DND-41 (cell line): Measurements from ENCODE around the gene HLA-DQA1.

Experiments
- EZH2 ChIP-seq: IDR thresholded peaks from 3 replicates; pipeline ENCODE4 v1.6.1; 2012; ENCODE audit warnings: borderline replicate concordance, low read depth, mild to moderate bottlenecking, moderate library complexity, low read length, inconsistent platforms; ENCODE audit not compliant: severe bottlenecking
- TF ChIP-seq, protein P1 (sequence below): IDR thresholded peaks from 2 replicates; pipeline ENCODE4 v1.5.1; 2012; ENCODE audit warnings: borderline replicate concordance, low read length, moderate library complexity, mild to moderate bottlenecking; ENCODE audit not compliant: poor library complexity, severe bottlenecking; ENCODE audit errors: extremely low read depth

DNA sequence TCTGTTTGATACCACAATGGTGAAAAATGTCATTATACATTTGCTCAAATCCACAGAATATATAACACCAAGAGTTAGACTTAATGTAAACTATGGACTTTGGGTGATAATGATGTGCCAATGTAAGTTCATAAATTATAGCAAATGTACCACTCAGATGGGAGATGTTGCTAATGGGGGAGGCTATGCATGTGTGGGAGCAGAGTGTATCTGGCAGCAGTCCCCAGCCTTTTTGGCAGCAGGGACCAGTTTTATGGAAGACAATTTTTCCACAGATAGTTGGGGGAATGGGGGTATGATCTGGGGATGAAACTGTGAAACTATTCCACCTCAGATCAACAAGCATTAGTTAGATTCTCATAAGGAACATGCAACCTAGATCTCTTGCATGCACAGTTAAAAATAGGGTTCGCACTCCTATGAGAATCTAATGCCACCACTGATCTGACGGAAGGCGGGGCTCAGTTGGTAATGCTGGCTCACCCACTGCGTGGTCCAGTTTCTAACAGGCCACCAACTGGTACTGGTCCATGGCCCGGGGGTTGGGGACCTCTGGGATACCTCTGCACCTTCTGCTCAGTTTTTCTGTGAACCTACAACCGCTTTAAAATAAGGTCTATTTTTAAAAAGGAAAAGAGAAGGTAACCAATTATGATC lies 8.0 kb downstream of the HLA-DQA1 start:
- TF ChIP-seq EZH2 = no peak
- TF ChIP-seq, protein P1, sequence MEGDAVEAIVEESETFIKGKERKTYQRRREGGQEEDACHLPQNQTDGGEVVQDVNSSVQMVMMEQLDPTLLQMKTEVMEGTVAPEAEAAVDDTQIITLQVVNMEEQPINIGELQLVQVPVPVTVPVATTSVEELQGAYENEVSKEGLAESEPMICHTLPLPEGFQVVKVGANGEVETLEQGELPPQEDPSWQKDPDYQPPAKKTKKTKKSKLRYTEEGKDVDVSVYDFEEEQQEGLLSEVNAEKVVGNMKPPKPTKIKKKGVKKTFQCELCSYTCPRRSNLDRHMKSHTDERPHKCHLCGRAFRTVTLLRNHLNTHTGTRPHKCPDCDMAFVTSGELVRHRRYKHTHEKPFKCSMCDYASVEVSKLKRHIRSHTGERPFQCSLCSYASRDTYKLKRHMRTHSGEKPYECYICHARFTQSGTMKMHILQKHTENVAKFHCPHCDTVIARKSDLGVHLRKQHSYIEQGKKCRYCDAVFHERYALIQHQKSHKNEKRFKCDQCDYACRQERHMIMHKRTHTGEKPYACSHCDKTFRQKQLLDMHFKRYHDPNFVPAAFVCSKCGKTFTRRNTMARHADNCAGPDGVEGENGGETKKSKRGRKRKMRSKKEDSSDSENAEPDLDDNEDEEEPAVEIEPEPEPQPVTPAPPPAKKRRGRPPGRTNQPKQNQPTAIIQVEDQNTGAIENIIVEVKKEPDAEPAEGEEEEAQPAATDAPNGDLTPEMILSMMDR = no peak
